CD4-positive, alpha-beta T cell (primary cell): Measurements from ENCODE around the gene OR9A2. TPM values are rescaled to one million over a fixed set of nuclear protein-coding genes. Genes with fewer than 3 reads are reported as not detected.

Experiments used
- ATAC-seq: fragments of 200-7000 bp; cut with Tn5 transposase; one replicate; pipeline ENCODE4 v1.10.0; 2022; ENCODE audit warnings: mild to moderate bottlenecking; ENCODE audit not compliant: poor library complexity
- CTCF ChIA-PET: fragments of 350-600 bp; sonication (Branson Sonifier 250); formaldehyde crosslinking; loops from one replicate; lab custom pipeline; 2021; ENCODE audit warnings: antibody characterized with exemption, inconsistent platforms; lab: Charles Lee
- POLR2A ChIA-PET: fragments of 350-600 bp; sonication (Branson Sonifier 250); formaldehyde crosslinking; loops from one replicate; lab custom pipeline; 2021; ENCODE audit warnings: antibody characterized with exemption, inconsistent platforms; lab: Charles Lee
- DNase-seq, 14 experiments: peaks; one replicate each; pipeline ENCODE4 v3.0.0-alpha.2; 2013 to 2020; ENCODE audit warnings: mixed read lengths in 2 of 14
- H3K27ac ChIP-seq, 2 donors: one replicate each; pipeline versions ENCODE4 v1.5.1 to v1.7.0; 2013; ENCODE audit warnings: low read length in 2 of 2, low read depth in 1 of 2, mild to moderate bottlenecking in 1 of 2
- H3K27me3 ChIP-seq, 2 experiments: 1 replicate in 1 of 2; 2 replicates in 1 of 2; pipeline versions ENCODE4 v1.6.1 to v1.7.0; 2013; ENCODE audit warnings: low read length in 2 of 2, control low read depth in 1 of 2, mild to moderate bottlenecking in 1 of 2, moderate library complexity in 1 of 2; ENCODE audit not compliant: insufficient read depth in 2 of 2, control insufficient read depth in 1 of 2
- H3K36me3 ChIP-seq: one replicate; pipeline ENCODE4 v1.6.1; 2013; ENCODE audit warnings: low read length, control low read depth; ENCODE audit not compliant: insufficient read depth
- H3K4me1 ChIP-seq: one replicate; pipeline ENCODE4 v1.6.1; 2013; ENCODE audit warnings: low read length, control low read depth; ENCODE audit not compliant: insufficient read depth
- H3K4me3 ChIP-seq: one replicate; pipeline ENCODE4 v1.5.1; 2013; ENCODE audit warnings: mild to moderate bottlenecking, low read length, moderate library complexity
- H3K9me3 ChIP-seq, 2 experiments: 1 replicate in 1 of 2; 2 replicates in 1 of 2; pipeline versions ENCODE4 v1.6.1 to v1.7.0; 2013; ENCODE audit warnings: low read length in 2 of 2, mild to moderate bottlenecking in 2 of 2, control low read depth in 1 of 2, moderate library complexity in 1 of 2; ENCODE audit not compliant: control insufficient read depth in 1 of 2, insufficient read depth in 1 of 2
- H3K27ac Mint-ChIP-seq: one replicate; pipeline ENCODE4 v1.8.0; 2020; ENCODE audit warnings: mixed read lengths
- H3K27me3 Mint-ChIP-seq: one replicate; pipeline ENCODE4 v1.8.0; 2021; ENCODE audit warnings: mixed read lengths
- H3K36me3 Mint-ChIP-seq: one replicate; pipeline ENCODE4 v1.8.0; 2021; ENCODE audit warnings: low read depth, mixed read lengths
- H3K4me1 Mint-ChIP-seq: one replicate; pipeline ENCODE4 v1.8.0; 2021; ENCODE audit warnings: low read depth, mixed read lengths
- H3K4me3 Mint-ChIP-seq: one replicate; pipeline ENCODE4 v1.8.0; 2020; ENCODE audit warnings: mild to moderate bottlenecking, mixed read lengths
- H3K9me3 Mint-ChIP-seq: one replicate; pipeline ENCODE4 v1.8.0; 2020; ENCODE audit warnings: mixed read lengths
- CTCF ChIP-seq: fragments of 200-600 bp; IDR thresholded peaks from one replicate; pipeline ENCODE4 v1.8.0; 2022; ENCODE audit warnings: antibody characterized with exemption, mild to moderate bottlenecking
- intact Hi-C, 2 experiments: fragments of 100-400 bp; cut with DNase I in 1 of 2; cut with micrococcal nuclease in 1 of 2; formaldehyde crosslinking; loops; one replicate each; pipeline versions ENCODE4 v1.15.1 to v1.9.0; 2023 to 2025; cut with DNase I, micrococcal nuclease
- total RNA-seq, 174 experiments: library from RNA in 2 of 174; stranded (reverse) in 2 of 174; gene quantifications; one replicate each; pipeline ENCODE4 v1.2.3 and lab custom pipeline; 2021 to 2026

OR9A2 gene
- total RNA-seq, 2 experiments from 2014 or later: not detected

- no peak for ATAC-seq
- no peaks in the 10 kb centered on the region for H3K9me3 ChIP-seq
- H3K4me1 Mint-ChIP-seq: no peaks in the 10 kb centered on the region
- intact Hi-C loops: no loop called here
- no peaks in the 10 kb centered on the region for H3K36me3 ChIP-seq
- peaks cover 16% of the 10 kb centered on the region for H3K27me3 Mint-ChIP-seq
- H3K9me3 Mint-ChIP-seq: no peaks in the 10 kb centered on the region
- TF ChIP-seq CTCF: no peak
- ChIA-PET POLR2A (no interaction called here), CTCF (no interaction called here)
- H3K36me3 Mint-ChIP-seq: no peaks in the 10 kb centered on the region
- H3K4me3 Mint-ChIP-seq: no peak overlapping the region
- H3K27ac ChIP-seq: no peak overlapping the region
- H3K27ac Mint-ChIP-seq: no peak overlapping the region
- peaks cover 0 to 13% of the 10 kb centered on the region in 2 experiments for H3K27me3 ChIP-seq
- H3K4me3 ChIP-seq: no peak overlapping the region
- DNase-seq: no peak
- H3K4me1 ChIP-seq: no peaks in the 10 kb centered on the region
Measured at GRCh38 chr7:143013893-143014292, 13.0 kb downstream of the OR9A2 start.

GRCh38 chr7:143013473-143013872, 13.5 kb downstream of the OR9A2 start:
- no peak overlapping the region for H3K4me3 ChIP-seq
- Mint-ChIP-seq H3K27ac (no peak overlapping the region), H3K36me3 (no peaks in the 10 kb centered on the region), H3K4me1 (no peaks in the 10 kb centered on the region), H3K4me3 (no peak overlapping the region), H3K9me3 (no peaks in the 10 kb centered on the region), H3K27me3 (peaks cover 16% of the 10 kb centered on the region)
- no peaks in the 10 kb centered on the region for H3K9me3 ChIP-seq
- intact Hi-C loops: no loop called here
- no peak overlapping the region for H3K27ac ChIP-seq
- CTCF ChIA-PET: no interaction called here
- ATAC-seq (no peak), DNase-seq (no peak)
- H3K36me3 ChIP-seq: no peaks in the 10 kb centered on the region
- H3K27me3 ChIP-seq: peaks cover 0 to 13% of the 10 kb centered on the region in 2 experiments
- POLR2A ChIA-PET: no interaction called here
- no peak for TF ChIP-seq CTCF
- H3K4me1 ChIP-seq: no peaks in the 10 kb centered on the region

GRCh38 chr7:143012409-143012808, 14.5 kb downstream of the OR9A2 start:
- Mint-ChIP-seq H3K36me3 (no peaks in the 10 kb centered on the region), H3K27ac (no peak overlapping the region), H3K9me3 (no peaks in the 10 kb centered on the region), H3K4me3 (no peak overlapping the region), H3K4me1 (no peaks in the 10 kb centered on the region), H3K27me3 (peaks cover 20% of the 10 kb centered on the region)
- H3K27ac ChIP-seq: no peak overlapping the region
- POLR2A ChIA-PET: no interaction called here
- H3K27me3 ChIP-seq: peaks cover 0 to 13% of the 10 kb centered on the region in 2 experiments
- no peak overlapping the region for H3K4me3 ChIP-seq
- no peak for DNase-seq
- intact Hi-C loops: no loop called here
- CTCF ChIA-PET: interaction anchor here (0.7 to 2.0 kb wide), 2 partner anchors 9 to 203 kb away, joined by 3 to 4 read pairs; no protein-coding TSS in a partner anchor
- H3K36me3 ChIP-seq: no peaks in the 10 kb centered on the region
- no peak for ATAC-seq
- no peak for TF ChIP-seq CTCF
- no peaks in the 10 kb centered on the region for H3K4me1 ChIP-seq
- H3K9me3 ChIP-seq: no peaks in the 10 kb centered on the region
